Kidney (tissue), 14 donors: ENCODE results near the gene CYTL1. TPM values are rescaled to one million over a fixed set of nuclear protein-coding genes. Genes with fewer than 3 reads are reported as not detected.

ENCODE experiments used
- DNase-seq, 5 donors: peaks; one replicate each; pipeline ENCODE4 v3.0.0-alpha.2; 2013 to 2020
- FAIRE-seq: peaks from 2 replicates; lab custom pipeline; 2012; peaks lifted over from hg19 to GRCh38; lab: Jason Lieb, UNC
- H3K27ac ChIP-seq, 2 donors: one replicate each; pipeline ENCODE4 v1.7.0; 2013; ENCODE audit warnings: low read depth in 2 of 2, low read length in 2 of 2, inconsistent platforms in 1 of 2
- H3K27me3 ChIP-seq: one replicate; pipeline ENCODE4 v1.7.1; 2013; ENCODE audit warnings: low read length, inconsistent platforms; ENCODE audit not compliant: control insufficient read depth, insufficient read depth
- H3K36me3 ChIP-seq, 3 donors: one replicate each; pipeline versions ENCODE4 v1.7.0 to v1.7.1; 2013; ENCODE audit warnings: low read length in 3 of 3, control low read depth in 1 of 3, inconsistent platforms in 1 of 3; ENCODE audit not compliant: insufficient read depth in 3 of 3, control insufficient read depth in 2 of 3
- H3K4me1 ChIP-seq, 3 donors: one replicate each; pipeline versions ENCODE4 v1.7.0 to v1.7.1; 2013; ENCODE audit warnings: low read length in 3 of 3, inconsistent platforms in 1 of 3, low read depth in 1 of 3; ENCODE audit not compliant: control insufficient read depth in 2 of 3, insufficient read depth in 2 of 3
- H3K4me3 ChIP-seq, 3 donors: one replicate each; pipeline versions ENCODE4 v1.7.0 to v1.8.1; 2013; ENCODE audit warnings: low read length in 3 of 3, control low read depth in 1 of 3, inconsistent platforms in 1 of 3
- H3K9ac ChIP-seq, 3 donors: one replicate each; pipeline versions ENCODE4 v1.7.0 to v1.7.1; 2013; ENCODE audit warnings: low read length in 3 of 3, control low read depth in 1 of 3, inconsistent platforms in 1 of 3
- H3K9me3 ChIP-seq, 3 donors: one replicate each; pipeline versions ENCODE4 v1.7.0 to v1.7.1; 2013; ENCODE audit warnings: low read length in 3 of 3, control low read depth in 1 of 3, inconsistent platforms in 1 of 3; ENCODE audit not compliant: control insufficient read depth in 2 of 3, insufficient read depth in 1 of 3
- intact Hi-C: fragments of 100-400 bp; cut with DNase I; formaldehyde crosslinking; loops from one replicate; pipeline ENCODE4 v1.11.1; 2022
- polyA plus RNA-seq: library from polyadenylated mRNA; stranded (reverse); fragments of 350-450 nt; fragmentation: Illumina TruSeq; extraction: RNeasy Lipid Tissue Mini Kit (QIAGEN cat#74804); gene quantifications from one replicate; pipeline ENCODE4 v1.2.3, GENCODE V29; 2014; ENCODE audit warnings: low read depth, low replicate concordance; ENCODE audit not compliant: insufficient read depth
- total RNA-seq: library from RNA; stranded (reverse); fragmentation: NEBNext Ultra II Directional; extraction: Animal tissue kit (Norgen Biotek cat#: 25700); gene quantifications from one replicate; pipeline ENCODE4 v1.2.1, GENCODE V29; 2021
- TF ChIP-seq, protein P1 (sequence below): IDR thresholded peaks from 3 replicates; pipeline ENCODE4 v1.5.1; 2012; ENCODE audit warnings: mild to moderate bottlenecking, moderate library complexity, borderline replicate concordance; ENCODE audit not compliant: insufficient read depth; ENCODE audit errors: extremely low read depth
- donor health status: control.
- donor health status: control.
- donor health status: control.
- donor health status: control.
- donor health status: control.
- donor health status: DM: yes; HTN: yes; CAD: no.
- donor health status: Normal renal cell carcinoma (clear cell type).

The CYTL1 gene
- total and polyA plus RNA-seq, 2 donors from 2014 or later: 1.7 TPM; not detected in 1

DNA sequence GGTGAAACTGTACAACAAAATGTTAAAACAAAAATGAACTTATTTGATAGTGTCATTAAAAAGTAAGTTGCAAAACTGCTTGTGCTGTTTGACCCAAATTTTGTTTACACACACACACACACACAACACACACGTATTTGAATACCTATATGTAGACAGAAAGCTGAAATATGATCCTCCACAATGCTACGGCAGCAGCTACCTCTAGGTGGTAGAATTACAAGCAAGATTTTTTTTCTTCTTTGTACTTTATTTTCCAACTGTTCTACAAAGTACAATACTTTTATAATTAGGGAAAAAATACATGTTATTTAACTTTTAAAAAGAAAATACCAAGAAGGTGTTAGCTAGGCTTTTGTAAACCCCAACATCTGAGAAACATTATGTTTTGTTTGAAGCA lies 1.2 kb downstream of the CYTL1 start:
- Histone ChIP-seq H3K4me3 (no peak overlapping the region), H3K4me1 (no peaks in the 10 kb centered on the region), H3K9ac (no peak overlapping the region), H3K9me3 (no peaks in the 10 kb centered on the region), H3K27me3 (no peaks in the 10 kb centered on the region), H3K36me3 (no peaks in the 10 kb centered on the region), H3K27ac (no peak overlapping the region)
- FAIRE-seq (no peak), DNase-seq (no peak)
- TF ChIP-seq, protein P1, sequence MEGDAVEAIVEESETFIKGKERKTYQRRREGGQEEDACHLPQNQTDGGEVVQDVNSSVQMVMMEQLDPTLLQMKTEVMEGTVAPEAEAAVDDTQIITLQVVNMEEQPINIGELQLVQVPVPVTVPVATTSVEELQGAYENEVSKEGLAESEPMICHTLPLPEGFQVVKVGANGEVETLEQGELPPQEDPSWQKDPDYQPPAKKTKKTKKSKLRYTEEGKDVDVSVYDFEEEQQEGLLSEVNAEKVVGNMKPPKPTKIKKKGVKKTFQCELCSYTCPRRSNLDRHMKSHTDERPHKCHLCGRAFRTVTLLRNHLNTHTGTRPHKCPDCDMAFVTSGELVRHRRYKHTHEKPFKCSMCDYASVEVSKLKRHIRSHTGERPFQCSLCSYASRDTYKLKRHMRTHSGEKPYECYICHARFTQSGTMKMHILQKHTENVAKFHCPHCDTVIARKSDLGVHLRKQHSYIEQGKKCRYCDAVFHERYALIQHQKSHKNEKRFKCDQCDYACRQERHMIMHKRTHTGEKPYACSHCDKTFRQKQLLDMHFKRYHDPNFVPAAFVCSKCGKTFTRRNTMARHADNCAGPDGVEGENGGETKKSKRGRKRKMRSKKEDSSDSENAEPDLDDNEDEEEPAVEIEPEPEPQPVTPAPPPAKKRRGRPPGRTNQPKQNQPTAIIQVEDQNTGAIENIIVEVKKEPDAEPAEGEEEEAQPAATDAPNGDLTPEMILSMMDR: no peak
- intact Hi-C loops: no loop called here

DNA sequence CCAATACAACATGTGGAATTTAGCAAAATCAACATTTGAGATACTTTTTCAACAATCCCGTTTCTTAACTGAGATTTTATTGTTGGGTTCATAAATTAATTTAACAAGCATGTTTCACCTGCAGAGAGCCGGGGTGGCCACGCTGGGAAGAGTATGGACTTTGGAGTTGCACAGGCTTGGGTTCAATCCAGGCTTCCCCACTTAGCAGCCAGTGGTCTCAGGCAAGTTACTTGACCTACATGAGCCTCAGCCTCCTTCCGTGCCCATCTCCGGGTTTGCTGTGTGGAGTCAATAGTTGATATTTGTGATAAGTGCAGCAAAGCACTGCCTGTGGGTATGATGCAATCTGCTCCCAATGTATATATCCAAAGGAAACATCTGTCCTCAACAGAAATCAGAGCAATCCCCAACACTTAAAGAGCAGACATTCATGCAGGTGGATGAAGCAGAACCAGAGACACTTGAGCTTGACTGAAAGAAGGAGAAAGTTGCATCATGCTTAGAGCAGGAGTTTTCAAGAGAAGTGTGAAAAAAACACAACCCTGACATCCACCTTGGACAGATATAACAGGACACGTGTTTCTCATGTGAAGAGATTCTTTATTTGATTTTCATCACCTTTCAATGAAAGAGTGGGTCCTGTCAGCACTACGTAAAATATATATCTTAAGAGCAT lies 5.1 kb downstream of the CYTL1 start:
- H3K9ac ChIP-seq: no peak overlapping the region
- no peak for FAIRE-seq
- H3K27ac ChIP-seq: no peak overlapping the region

DNA sequence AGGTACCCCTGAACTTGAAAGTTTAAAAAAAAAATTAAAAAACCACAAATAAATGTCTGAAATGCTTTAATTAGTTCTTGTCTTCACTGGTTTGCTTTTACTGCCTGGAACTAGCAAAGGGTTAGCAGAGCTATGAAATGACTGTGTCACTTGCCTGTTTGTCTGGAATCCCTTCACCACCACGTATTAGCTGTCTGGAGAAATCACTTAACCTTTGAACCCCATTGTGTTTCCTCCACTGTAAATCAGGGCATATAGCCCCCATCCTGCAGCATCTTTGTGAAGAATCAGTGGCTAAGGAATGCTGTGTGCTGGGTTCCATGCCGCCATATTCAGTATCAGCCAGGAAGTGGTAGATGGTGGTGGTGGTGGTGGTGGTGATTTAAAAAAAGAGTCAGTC lies 6.3 kb downstream of the CYTL1 start:
- no peaks in the 10 kb centered on the region for H3K36me3 ChIP-seq
- no peak overlapping the region for H3K4me3 ChIP-seq
- TF ChIP-seq, protein P1: no peak
- H3K27me3 ChIP-seq: no peaks in the 10 kb centered on the region
- FAIRE-seq: no peak
- no peak overlapping the region for H3K9ac ChIP-seq
- no peaks in the 10 kb centered on the region for H3K4me1 ChIP-seq
- no peaks in the 10 kb centered on the region for H3K9me3 ChIP-seq
- DNase-seq: no peak
- intact Hi-C loops: no loop called here
- H3K27ac ChIP-seq: no peak overlapping the region

More for the DNA sequence above, 5.1 kb downstream of the CYTL1 start:
- H3K4me3 ChIP-seq: no peak overlapping the region
- no peaks in the 10 kb centered on the region for H3K9me3 ChIP-seq
- H3K36me3 ChIP-seq: no peaks in the 10 kb centered on the region
- DNase-seq: peak in 1 of 5 donors; percentile 27
- intact Hi-C loops: no loop called here
- TF ChIP-seq, protein P1: no peak
- H3K27me3 ChIP-seq: no peaks in the 10 kb centered on the region
- no peaks in the 10 kb centered on the region for H3K4me1 ChIP-seq
